Measurements from ENCODE around the gene VRK1.
"Not testable (repeated sequence)": the region's sequence is repeated elsewhere in the genome, so short reads cannot be mapped to it uniquely, and the experiment has no call there.

VRK1 gene

GRCh38 chr14:96796851-96797581 lies at the start of gene VRK1:
Gene VRK1 (plus strand): TSS chr14:96797382. CDS start chr14:96833472, 36,090 bp downstream.
- DNase-seq = peak; percentile 96

GRCh38 chr14:96747608-96748007 lies 49.6 kb upstream of the VRK1 start:
- no peak for DNase-seq

GRCh38 chr14:96748362-96748761 lies 48.8 kb upstream of the VRK1 start:
- DNase-seq = peak; percentile 35

GRCh38 chr14:96751505-96751904 lies 45.7 kb upstream of the VRK1 start:
- no peak for DNase-seq

GRCh38 chr14:96752125-96752524 lies 45.1 kb upstream of the VRK1 start:
- DNase-seq = no peak

- no peak for DNase-seq
Measured at GRCh38 chr14:96752594-96752993, 44.6 kb upstream of the VRK1 start.

- no peak for DNase-seq
Measured at GRCh38 chr14:96754162-96754844, 42.9 kb upstream of the VRK1 start.

GRCh38 chr14:96754845-96755184 lies 42.4 kb upstream of the VRK1 start:
- DNase-seq = peak; percentile 82

- DNase-seq = no peak
Measured at GRCh38 chr14:96756745-96757144, 40.4 kb upstream of the VRK1 start.

GRCh38 chr14:96757456-96757855 lies 39.7 kb upstream of the VRK1 start:
- DNase-seq = no peak

GRCh38 chr14:96761066-96761465 lies 36.1 kb upstream of the VRK1 start:
- DNase-seq = no peak

GRCh38 chr14:96762650-96763049 lies 34.5 kb upstream of the VRK1 start:
- DNase-seq = peak; percentile 34

GRCh38 chr14:96764012-96764411 lies 33.2 kb upstream of the VRK1 start:
- DNase-seq = no peak

- not testable (repeated sequence) for DNase-seq
Measured at GRCh38 chr14:96765205-96765604, 32.0 kb upstream of the VRK1 start.

- DNase-seq = no peak
Measured at GRCh38 chr14:96772929-96773328, 24.3 kb upstream of the VRK1 start.

GRCh38 chr14:96776791-96777190 lies 20.4 kb upstream of the VRK1 start:
- no peak for DNase-seq

- DNase-seq = no peak
Measured at GRCh38 chr14:96780500-96780899, 16.7 kb upstream of the VRK1 start.

- DNase-seq = no peak
Measured at GRCh38 chr14:96781371-96781770, 15.8 kb upstream of the VRK1 start.

GRCh38 chr14:96782436-96782835 lies 14.7 kb upstream of the VRK1 start:
- DNase-seq = no peak

GRCh38 chr14:96783043-96783914 lies 13.9 kb upstream of the VRK1 start:
- DNase-seq = no peak

- no peak for DNase-seq
Measured at GRCh38 chr14:96783915-96784224, 13.3 kb upstream of the VRK1 start.

- DNase-seq = no peak
Measured at GRCh38 chr14:96790186-96790585, 7.0 kb upstream of the VRK1 start.

- DNase-seq = no peak
Measured at GRCh38 chr14:96790706-96791105, 6.5 kb upstream of the VRK1 start.

- DNase-seq = no peak
Measured at GRCh38 chr14:96792003-96792402, 5.2 kb upstream of the VRK1 start.

Data from NCI-H1092 treated with DMSO at 0.1 percent for 48 hours (cell line).